ENCODE measurements around the gene MCF2L.

The MCF2L gene

GRCh38 chr13:113125506-113126264, 156.7 kb downstream of the MCF2L start:
- no peak for DNase-seq (ENCODE audit: low read depth)

GRCh38 chr13:113126265-113127150, 157.5 kb downstream of the MCF2L start:
- no peak for DNase-seq (ENCODE audit: low read depth)

GRCh38 chr13:113129480-113129879, 160.5 kb downstream of the MCF2L start:
- DNase-seq (ENCODE audit: low read depth) = no peak

- DNase-seq (ENCODE audit: low read depth) = no peak
These were observed 161.1 kb downstream of the MCF2L start for GRCh38 chr13:113129921-113130750.

DNA sequence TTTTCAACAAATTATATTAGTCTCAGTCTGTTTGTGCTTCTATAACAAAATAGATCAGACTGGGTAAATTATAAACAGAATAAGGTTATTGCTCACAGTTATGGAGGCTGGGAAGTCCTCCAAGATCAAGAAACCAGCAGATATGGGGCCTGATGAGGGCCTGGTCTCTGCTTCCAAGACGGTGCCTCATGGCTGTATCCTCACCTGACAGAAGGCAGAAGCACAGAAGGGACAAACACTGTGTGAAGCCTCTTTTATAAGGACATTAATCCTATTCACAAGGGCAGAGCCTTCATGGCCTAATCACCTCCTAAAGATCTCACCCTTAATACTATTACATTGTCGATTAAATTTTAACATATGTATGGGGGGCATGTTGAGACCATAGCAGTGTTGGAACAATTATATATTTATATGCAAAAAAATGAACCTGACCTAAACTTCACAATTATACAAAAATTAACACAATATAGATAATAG, 166.3 kb downstream of the MCF2L start:
- DNase-seq (ENCODE audit: low read depth) = no peak

DNA sequence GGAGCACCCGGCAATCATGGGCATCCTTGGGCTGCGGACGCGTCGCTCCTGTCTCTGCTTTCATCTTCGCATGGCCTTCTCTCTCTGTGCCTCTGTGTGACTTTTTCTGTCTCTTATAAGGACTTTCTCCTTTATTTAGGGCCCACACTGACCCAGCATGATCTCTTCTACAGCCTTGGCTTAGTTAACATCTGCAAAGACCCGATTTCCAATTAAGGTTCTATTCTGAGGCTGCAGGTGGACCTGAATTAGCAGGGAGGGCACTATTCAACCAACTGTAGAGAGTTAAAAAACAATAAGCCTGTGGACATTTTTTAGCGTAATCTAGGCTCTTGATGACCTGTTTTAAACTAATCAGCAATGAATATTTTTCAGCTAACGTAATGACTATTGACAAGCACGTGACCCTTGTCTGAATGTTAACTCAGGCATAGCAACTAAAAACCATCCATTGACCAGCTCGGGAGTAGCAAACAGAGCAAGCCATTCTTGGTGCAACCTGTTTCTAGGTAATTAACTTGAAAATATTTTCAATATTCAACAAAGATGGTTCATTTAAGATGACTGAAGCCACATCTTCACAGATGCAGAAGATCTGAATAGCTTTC, 168.8 kb downstream of the MCF2L start:
- DNase-seq (ENCODE audit: low read depth) = no peak

DNA sequence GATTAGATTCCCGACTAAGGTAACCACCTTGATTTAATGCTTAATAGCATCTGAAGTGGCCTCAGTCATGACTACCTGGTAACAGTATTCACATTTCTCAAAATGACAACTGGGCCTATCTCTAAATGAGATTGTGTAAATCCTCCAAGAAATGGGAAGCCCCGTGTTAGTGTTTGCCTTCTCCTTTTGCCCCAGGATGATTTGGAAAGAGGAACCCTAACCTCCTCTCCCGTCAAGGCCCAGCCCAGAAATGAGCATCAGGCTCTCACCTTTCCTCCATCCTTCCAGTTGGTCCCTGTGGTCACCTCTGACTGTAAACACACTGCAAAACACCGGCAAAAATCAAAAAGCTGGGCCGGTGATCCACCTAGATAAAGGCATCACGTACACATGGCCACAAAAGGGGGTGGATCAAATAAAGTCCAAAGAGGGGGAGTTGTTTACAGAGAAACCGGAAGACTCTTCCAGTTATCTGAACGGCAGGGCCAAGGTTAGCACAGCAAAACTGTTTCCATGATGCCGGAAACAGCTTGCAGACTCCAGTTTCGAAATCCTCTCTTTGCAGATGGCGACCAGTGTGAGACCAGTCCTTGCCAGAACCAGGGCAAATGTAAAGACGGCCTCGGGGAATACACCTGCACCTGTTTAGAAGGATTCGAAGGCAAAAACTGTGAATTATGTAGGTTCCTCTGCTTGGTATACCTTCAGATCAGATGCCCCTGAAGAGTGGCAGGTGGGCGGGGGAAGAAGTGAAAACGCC, 170.0 kb downstream of the MCF2L start:
- no peak for DNase-seq (ENCODE audit: low read depth)

DNA sequence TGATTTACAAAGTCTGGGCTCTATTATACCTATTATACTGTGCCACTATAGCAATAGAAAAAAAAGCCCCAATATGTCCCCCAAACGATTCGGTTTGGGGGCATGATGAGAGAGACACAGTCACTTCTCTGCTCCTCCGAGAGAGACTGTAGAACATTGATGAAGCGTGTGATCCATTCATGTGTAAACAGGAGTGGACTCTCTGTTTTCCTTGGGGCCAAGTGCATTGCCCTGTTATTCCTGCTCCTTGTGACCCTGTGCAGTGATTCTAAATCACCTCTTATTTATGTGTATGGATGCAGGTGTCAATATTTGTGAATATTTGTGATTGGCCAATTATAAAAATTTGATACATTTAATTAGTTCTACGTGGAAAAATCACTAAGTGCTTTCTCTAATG, 170.6 kb downstream of the MCF2L start:
- no peak for DNase-seq (ENCODE audit: low read depth)

- DNase-seq (ENCODE audit: low read depth) = no peak
These were observed 171.9 kb downstream of the MCF2L start for GRCh38 chr13:113140677-113141600.

GRCh38 chr13:113141601-113141970, 172.6 kb downstream of the MCF2L start:
- DNase-seq (ENCODE audit: low read depth) = no peak

DNA sequence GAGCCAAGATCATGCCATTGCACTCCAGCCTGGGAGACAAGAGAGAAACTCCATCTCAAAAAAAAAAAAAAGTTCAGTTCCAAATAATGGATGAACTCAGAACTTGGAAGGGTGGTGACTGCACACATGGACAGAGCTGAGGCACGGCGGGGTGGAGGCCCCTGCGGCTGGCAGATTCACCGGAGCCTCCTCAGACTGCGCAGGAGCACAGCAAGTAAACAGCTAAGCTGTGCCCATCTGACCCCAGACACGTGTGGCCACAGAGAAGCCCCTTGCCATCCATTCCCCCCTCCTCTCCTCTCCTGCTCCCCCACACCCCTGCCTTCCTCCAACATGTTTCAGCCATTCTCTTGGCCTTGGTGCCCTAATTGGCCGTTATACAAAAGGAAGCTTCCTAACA, 173.9 kb downstream of the MCF2L start:
- no peak for DNase-seq (ENCODE audit: low read depth)

GRCh38 chr13:113143466-113144254, 174.6 kb downstream of the MCF2L start:
- DNase-seq (ENCODE audit: low read depth) = no peak

GRCh38 chr13:113144255-113144629, 175.2 kb downstream of the MCF2L start:
- no peak for DNase-seq (ENCODE audit: low read depth)

DNA sequence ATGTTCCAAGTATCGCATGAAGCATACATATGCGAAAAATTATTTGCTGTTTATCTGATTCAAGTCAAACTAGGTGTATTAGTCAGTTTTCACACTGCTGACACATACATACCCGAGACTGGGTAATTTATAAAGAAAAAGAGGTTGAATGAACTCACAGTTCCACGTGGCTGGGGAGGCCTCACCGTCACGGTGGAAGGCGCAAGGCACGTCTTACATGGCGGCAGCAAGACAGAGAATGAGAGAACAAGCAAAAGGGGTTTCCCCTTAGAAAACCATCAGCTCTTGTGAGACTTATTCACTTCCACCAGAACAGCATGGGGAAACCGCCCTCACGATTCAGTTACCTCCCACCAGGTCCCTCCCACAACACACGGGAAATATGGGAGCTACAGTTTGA, 176.5 kb downstream of the MCF2L start:
- DNase-seq (ENCODE audit: low read depth) = no peak

GRCh38 chr13:113145911-113146598, 177.0 kb downstream of the MCF2L start:
- DNase-seq (ENCODE audit: low read depth) = no peak

- no peak for DNase-seq (ENCODE audit: low read depth)
These were observed 177.7 kb downstream of the MCF2L start for GRCh38 chr13:113146750-113147149.

DNA sequence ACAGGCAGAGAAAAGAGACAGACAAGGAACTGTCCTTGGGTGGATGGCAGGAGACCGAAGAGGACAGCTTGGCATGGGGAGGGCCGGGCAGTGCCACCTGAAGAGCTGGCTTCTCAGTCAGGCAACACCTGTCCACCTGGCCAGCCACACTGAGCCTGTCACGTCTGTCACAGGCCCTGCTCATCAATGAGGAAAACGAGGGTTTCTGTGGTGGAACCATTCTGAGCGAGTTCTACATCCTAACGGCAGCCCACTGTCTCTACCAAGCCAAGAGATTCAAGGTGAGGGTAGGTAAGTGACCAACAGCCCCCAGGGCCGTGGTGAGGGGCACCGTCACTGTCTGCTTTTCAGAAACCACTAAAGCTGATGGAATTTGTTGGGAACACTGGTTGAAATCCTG, 178.2 kb downstream of the MCF2L start:
- no peak for DNase-seq (ENCODE audit: low read depth)

GRCh38 chr13:113148407-113148806, 179.4 kb downstream of the MCF2L start:
- DNase-seq (ENCODE audit: low read depth) = no peak

Data from activated T-cell treated with anti-CD3 and anti-CD28 coated beads for 1 hour (primary cell).